Measurements from ENCODE around the gene GNAL.

Gene GNAL

GRCh38 chr18:11807233-11807632 lies 118.2 kb downstream of the GNAL start:
- H3K4me1 ChIP-seq (ENCODE audit: low read depth, poor library complexity, severe bottlenecking): peaks cover 6% of the 10 kb centered on the region
- no peak overlapping the region for H2AFZ ChIP-seq (ENCODE audit: low read depth)
- no peak overlapping the region for H3K9ac ChIP-seq
- H3K27ac ChIP-seq: no peak overlapping the region
- no peaks in the 10 kb centered on the region for H3K27me3 ChIP-seq (ENCODE audit: insufficient read depth, low read depth)
- TF ChIP-seq CTCF (conservative IDR thresholded peaks at IDR 0.05; ENCODE audit: low read depth, low read length): no peak
- H3K36me3 ChIP-seq (ENCODE audit: insufficient read depth): no peaks in the 10 kb centered on the region
- H3K79me2 ChIP-seq (ENCODE audit: insufficient read depth, low read depth): no peaks in the 10 kb centered on the region
- H3K4me2 ChIP-seq: no peak overlapping the region
- H3K4me3 ChIP-seq (IDR thresholded peaks at IDR 0.05; ENCODE audit: insufficient read depth, low read depth, low read length): no peak overlapping the region
- H4K20me1 ChIP-seq (ENCODE audit: insufficient read depth): no peaks in the 10 kb centered on the region

GRCh38 chr18:11808001-11808855 lies 119.2 kb downstream of the GNAL start:
- no peak overlapping the region for H3K9ac ChIP-seq
- H3K4me1 ChIP-seq (ENCODE audit: low read depth, poor library complexity, severe bottlenecking): peaks cover 6% of the 10 kb centered on the region
- H3K36me3 ChIP-seq (ENCODE audit: insufficient read depth): no peaks in the 10 kb centered on the region
- no peak for TF ChIP-seq CTCF (conservative IDR thresholded peaks at IDR 0.05; ENCODE audit: low read depth, low read length)
- no peak overlapping the region for H3K4me3 ChIP-seq (IDR thresholded peaks at IDR 0.05; ENCODE audit: insufficient read depth, low read depth, low read length)
- no peak overlapping the region for H3K4me2 ChIP-seq
- no peak overlapping the region for H2AFZ ChIP-seq (ENCODE audit: low read depth)
- H3K27ac ChIP-seq: no peak overlapping the region
- H3K79me2 ChIP-seq (ENCODE audit: insufficient read depth, low read depth): no peaks in the 10 kb centered on the region
- no peaks in the 10 kb centered on the region for H4K20me1 ChIP-seq (ENCODE audit: insufficient read depth)
- H3K27me3 ChIP-seq (ENCODE audit: insufficient read depth, low read depth): no peaks in the 10 kb centered on the region

GRCh38 chr18:11809895-11810294 lies 120.8 kb downstream of the GNAL start:
- H3K9ac ChIP-seq: no peak overlapping the region
- H3K27ac ChIP-seq: no peak overlapping the region
- no peak overlapping the region for H2AFZ ChIP-seq (ENCODE audit: low read depth)
- TF ChIP-seq CTCF (conservative IDR thresholded peaks at IDR 0.05; ENCODE audit: low read depth, low read length): no peak
- peaks cover 6% of the 10 kb centered on the region for H3K4me1 ChIP-seq (ENCODE audit: low read depth, poor library complexity, severe bottlenecking)
- H4K20me1 ChIP-seq (ENCODE audit: insufficient read depth): no peaks in the 10 kb centered on the region
- H3K4me3 ChIP-seq (IDR thresholded peaks at IDR 0.05; ENCODE audit: insufficient read depth, low read depth, low read length): no peak overlapping the region
- no peaks in the 10 kb centered on the region for H3K36me3 ChIP-seq (ENCODE audit: insufficient read depth)
- no peaks in the 10 kb centered on the region for H3K79me2 ChIP-seq (ENCODE audit: insufficient read depth, low read depth)
- no peak overlapping the region for H3K4me2 ChIP-seq
- no peaks in the 10 kb centered on the region for H3K27me3 ChIP-seq (ENCODE audit: insufficient read depth, low read depth)

GRCh38 chr18:11810379-11810778 lies 121.3 kb downstream of the GNAL start:
- no peak for TF ChIP-seq CTCF (conservative IDR thresholded peaks at IDR 0.05; ENCODE audit: low read depth, low read length)
- no peaks in the 10 kb centered on the region for H3K36me3 ChIP-seq (ENCODE audit: insufficient read depth)
- H4K20me1 ChIP-seq (ENCODE audit: insufficient read depth): no peaks in the 10 kb centered on the region
- no peak overlapping the region for H3K4me2 ChIP-seq
- H3K4me3 ChIP-seq (IDR thresholded peaks at IDR 0.05; ENCODE audit: insufficient read depth, low read depth, low read length): no peak overlapping the region
- no peak overlapping the region for H3K9ac ChIP-seq
- no peaks in the 10 kb centered on the region for H3K27me3 ChIP-seq (ENCODE audit: insufficient read depth, low read depth)
- H2AFZ ChIP-seq (ENCODE audit: low read depth): no peak overlapping the region
- H3K79me2 ChIP-seq (ENCODE audit: insufficient read depth, low read depth): no peaks in the 10 kb centered on the region
- H3K4me1 ChIP-seq (ENCODE audit: low read depth, poor library complexity, severe bottlenecking): peaks cover 6% of the 10 kb centered on the region
- H3K27ac ChIP-seq: no peak overlapping the region
